Prostate gland (tissue), 2 donors: ENCODE results near the gene CCDC28A.

Source experiments
- POLR2A ChIP-seq: fragments of 450-650 bp; IDR thresholded peaks from one replicate; pipeline ENCODE4 v1.6.1; 2016; ENCODE audit warnings: antibody characterized with exemption, mild to moderate bottlenecking
- POLR2AphosphoS5 ChIP-seq: sonication (generic); formaldehyde crosslinking; IDR thresholded peaks from one replicate; pipeline ENCODE4 v1.6.1; 2017; ENCODE audit warnings: antibody characterized with exemption
- TF ChIP-seq, protein P1 (sequence below), 4 experiments: fragments of 200-600 bp in 2 of 4; fragments of 450-650 bp in 2 of 4; sonication (generic) in 2 of 4; IDR thresholded peaks; 1 replicate in 3 of 4; 2 replicates in 1 of 4; pipeline ENCODE4 v1.5.1; 2016 to 2019; ENCODE audit warnings: antibody characterized with exemption in 4 of 4, mild to moderate bottlenecking in 2 of 4, moderate library complexity in 2 of 4

DNA sequence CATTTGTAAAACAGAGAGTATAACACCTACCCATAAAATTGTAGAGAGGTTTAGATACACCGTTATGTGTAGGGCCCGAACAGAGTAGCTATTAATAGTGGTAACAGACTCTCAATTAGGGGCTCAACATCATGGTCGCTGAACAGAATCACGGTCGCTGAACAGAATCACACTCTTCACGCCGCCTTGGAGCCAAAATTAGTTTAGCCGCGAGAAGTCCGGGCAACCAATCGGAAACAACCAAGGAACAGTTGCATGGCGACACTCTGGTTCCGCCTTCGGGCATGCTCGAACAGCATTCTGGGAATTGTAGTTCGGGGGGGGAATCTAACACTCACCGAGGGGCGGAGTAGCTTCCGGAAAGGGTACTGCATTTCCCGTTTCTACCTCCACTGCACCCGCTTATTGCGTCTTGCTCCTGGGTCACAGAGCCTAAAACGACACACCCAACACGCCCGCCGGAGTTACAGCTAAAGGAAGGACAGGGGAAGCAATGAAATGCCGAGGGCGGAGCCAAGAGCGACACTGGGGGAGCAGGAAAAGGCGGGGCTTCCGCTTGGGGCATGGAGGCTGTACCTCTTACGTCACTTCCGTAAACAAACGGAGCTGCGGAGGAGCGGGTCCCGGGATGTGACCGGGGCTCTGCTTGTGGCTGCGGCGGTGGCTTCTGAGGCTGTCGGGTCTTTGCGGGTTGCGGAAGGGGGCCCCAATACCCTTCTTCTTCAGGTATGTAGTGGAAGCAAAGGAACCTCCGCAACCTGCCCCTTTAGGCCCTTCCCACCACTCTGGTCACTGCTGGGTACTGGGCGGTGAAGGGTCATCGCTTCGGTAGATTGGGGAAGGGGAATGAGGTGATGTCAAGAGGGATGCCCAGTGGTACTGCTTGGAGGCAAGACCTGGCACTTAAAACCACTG lies at the start of gene CCDC28A:
- TF ChIP-seq, protein P1, sequence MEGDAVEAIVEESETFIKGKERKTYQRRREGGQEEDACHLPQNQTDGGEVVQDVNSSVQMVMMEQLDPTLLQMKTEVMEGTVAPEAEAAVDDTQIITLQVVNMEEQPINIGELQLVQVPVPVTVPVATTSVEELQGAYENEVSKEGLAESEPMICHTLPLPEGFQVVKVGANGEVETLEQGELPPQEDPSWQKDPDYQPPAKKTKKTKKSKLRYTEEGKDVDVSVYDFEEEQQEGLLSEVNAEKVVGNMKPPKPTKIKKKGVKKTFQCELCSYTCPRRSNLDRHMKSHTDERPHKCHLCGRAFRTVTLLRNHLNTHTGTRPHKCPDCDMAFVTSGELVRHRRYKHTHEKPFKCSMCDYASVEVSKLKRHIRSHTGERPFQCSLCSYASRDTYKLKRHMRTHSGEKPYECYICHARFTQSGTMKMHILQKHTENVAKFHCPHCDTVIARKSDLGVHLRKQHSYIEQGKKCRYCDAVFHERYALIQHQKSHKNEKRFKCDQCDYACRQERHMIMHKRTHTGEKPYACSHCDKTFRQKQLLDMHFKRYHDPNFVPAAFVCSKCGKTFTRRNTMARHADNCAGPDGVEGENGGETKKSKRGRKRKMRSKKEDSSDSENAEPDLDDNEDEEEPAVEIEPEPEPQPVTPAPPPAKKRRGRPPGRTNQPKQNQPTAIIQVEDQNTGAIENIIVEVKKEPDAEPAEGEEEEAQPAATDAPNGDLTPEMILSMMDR (IDR thresholded peaks at IDR 0.05), result peak in 2 of 4 experiments; percentile 38 to 39
- TF ChIP-seq POLR2AphosphoS5 (peak; percentile 92), POLR2A (peak; percentile 77)
